ENCODE data around the gene PARD3B.
"Not testable (repeated sequence)": the region's sequence is repeated elsewhere in the genome, so short reads cannot be mapped to it uniquely, and the experiment has no call there.

The PARD3B gene

GRCh38 chr2:204538182-204539018, 6.9 kb upstream of the PARD3B start:
- no peak for DNase-seq (ENCODE audit: low read depth in 1 of 2, low spot score in 1 of 2)

GRCh38 chr2:204539019-204539385, 6.3 kb upstream of the PARD3B start:
- DNase-seq (ENCODE audit: low read depth in 1 of 2, low spot score in 1 of 2), result no peak

GRCh38 chr2:204541637-204542036, 3.6 kb upstream of the PARD3B start:
- no peak for DNase-seq (ENCODE audit: low read depth in 1 of 2, low spot score in 1 of 2)

GRCh38 chr2:204542982-204543608, 2.2 kb upstream of the PARD3B start:
- no peak for DNase-seq (ENCODE audit: low read depth in 1 of 2, low spot score in 1 of 2)

- no peak for DNase-seq (ENCODE audit: low read depth in 1 of 2, low spot score in 1 of 2)
These were observed 823 bp downstream of the PARD3B start for GRCh38 chr2:204545861-204546735.

- DNase-seq (ENCODE audit: low read depth in 1 of 2, low spot score in 1 of 2), result no peak
These were observed 5.7 kb downstream of the PARD3B start for GRCh38 chr2:204550751-204551511.

GRCh38 chr2:204551512-204551863, 6.2 kb downstream of the PARD3B start:
- DNase-seq (ENCODE audit: low read depth in 1 of 2, low spot score in 1 of 2), result no peak

GRCh38 chr2:204557604-204558003, 12.3 kb downstream of the PARD3B start:
- DNase-seq (ENCODE audit: low read depth in 1 of 2, low spot score in 1 of 2), result no peak

GRCh38 chr2:204559358-204559757, 14.1 kb downstream of the PARD3B start:
- not testable (repeated sequence) for DNase-seq (ENCODE audit: low read depth in 1 of 2, low spot score in 1 of 2)

GRCh38 chr2:204560902-204561301, 15.6 kb downstream of the PARD3B start:
- no peak for DNase-seq (ENCODE audit: low read depth in 1 of 2, low spot score in 1 of 2)

- DNase-seq (ENCODE audit: low read depth in 1 of 2, low spot score in 1 of 2), result no peak
These were observed 16.5 kb downstream of the PARD3B start for GRCh38 chr2:204561771-204562170.

- DNase-seq (ENCODE audit: low read depth in 1 of 2, low spot score in 1 of 2), result no peak
These were observed 21.2 kb downstream of the PARD3B start for GRCh38 chr2:204566439-204566838.

- DNase-seq (ENCODE audit: low read depth in 1 of 2, low spot score in 1 of 2), result no peak
These were observed 25.1 kb downstream of the PARD3B start for GRCh38 chr2:204570421-204570820.

GRCh38 chr2:204571041-204571440, 25.8 kb downstream of the PARD3B start:
- DNase-seq (ENCODE audit: low read depth in 1 of 2, low spot score in 1 of 2), result no peak

GRCh38 chr2:204571911-204572310, 26.6 kb downstream of the PARD3B start:
- DNase-seq (ENCODE audit: low read depth in 1 of 2, low spot score in 1 of 2), result no peak

- no peak for DNase-seq (ENCODE audit: low read depth in 1 of 2, low spot score in 1 of 2)
These were observed 27.9 kb downstream of the PARD3B start for GRCh38 chr2:204573221-204573620.

GRCh38 chr2:204574486-204574885, 29.2 kb downstream of the PARD3B start:
- DNase-seq (ENCODE audit: low read depth in 1 of 2, low spot score in 1 of 2), result no peak

GRCh38 chr2:204575463-204575862, 30.2 kb downstream of the PARD3B start:
- DNase-seq (ENCODE audit: low read depth in 1 of 2, low spot score in 1 of 2), result no peak

GRCh38 chr2:204576362-204576979, 31.2 kb downstream of the PARD3B start:
- no peak for DNase-seq (ENCODE audit: low read depth in 1 of 2, low spot score in 1 of 2)

- DNase-seq (ENCODE audit: low read depth in 1 of 2, low spot score in 1 of 2), result no peak
These were observed 33.8 kb downstream of the PARD3B start for GRCh38 chr2:204578928-204579598.

Measured in stimulated activated CD4-positive, alpha-beta T cell treated with anti-CD3 and anti-CD28 coated beads, Interleukin-15, amount 100 ng/mL, for 1 hour (primary cell).